C4-2B (cell line): ENCODE results near the gene PDE9A.
"Not testable (repeated sequence)": the region's sequence is repeated elsewhere in the genome, so short reads cannot be mapped to it uniquely, and the experiment has no call there.

Experiments used
- H3K27ac ChIP-seq: fragments of 450-650 bp; 2 replicates; pipeline ENCODE4 v1.5.1; 2017
- ZFX ChIP-seq: fragments of 450-650 bp; IDR thresholded peaks from 2 replicates; pipeline ENCODE4 v1.6.1; 2017
- TF ChIP-seq, protein P1 (sequence below): fragments of 450-650 bp; conservative IDR thresholded peaks from 2 replicates; pipeline ENCODE4 v1.5.1; 2017; ENCODE audit warnings: mild to moderate bottlenecking

Gene PDE9A

DNA sequence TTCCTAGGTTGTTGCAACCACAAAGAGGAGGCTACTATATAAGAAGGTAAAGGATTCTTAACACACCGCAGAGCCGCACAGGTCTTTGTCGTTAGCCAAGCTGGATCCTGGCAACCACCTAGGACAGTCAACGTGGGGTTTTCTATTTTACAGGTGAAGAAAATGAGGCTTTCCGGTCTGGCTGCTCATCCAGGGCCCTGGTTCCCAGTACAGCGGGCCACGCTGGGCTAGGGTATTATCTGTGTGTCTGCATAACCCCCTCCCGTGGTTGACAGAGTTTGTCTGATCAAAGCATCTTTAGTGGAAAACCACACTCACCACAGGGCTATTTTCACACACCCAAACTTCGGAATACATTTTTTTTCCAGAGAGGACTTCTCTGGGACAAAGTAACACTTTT lies 39.0 kb upstream of the PDE9A start:
- TF ChIP-seq ZFX, result no peak
- TF ChIP-seq, protein P1, sequence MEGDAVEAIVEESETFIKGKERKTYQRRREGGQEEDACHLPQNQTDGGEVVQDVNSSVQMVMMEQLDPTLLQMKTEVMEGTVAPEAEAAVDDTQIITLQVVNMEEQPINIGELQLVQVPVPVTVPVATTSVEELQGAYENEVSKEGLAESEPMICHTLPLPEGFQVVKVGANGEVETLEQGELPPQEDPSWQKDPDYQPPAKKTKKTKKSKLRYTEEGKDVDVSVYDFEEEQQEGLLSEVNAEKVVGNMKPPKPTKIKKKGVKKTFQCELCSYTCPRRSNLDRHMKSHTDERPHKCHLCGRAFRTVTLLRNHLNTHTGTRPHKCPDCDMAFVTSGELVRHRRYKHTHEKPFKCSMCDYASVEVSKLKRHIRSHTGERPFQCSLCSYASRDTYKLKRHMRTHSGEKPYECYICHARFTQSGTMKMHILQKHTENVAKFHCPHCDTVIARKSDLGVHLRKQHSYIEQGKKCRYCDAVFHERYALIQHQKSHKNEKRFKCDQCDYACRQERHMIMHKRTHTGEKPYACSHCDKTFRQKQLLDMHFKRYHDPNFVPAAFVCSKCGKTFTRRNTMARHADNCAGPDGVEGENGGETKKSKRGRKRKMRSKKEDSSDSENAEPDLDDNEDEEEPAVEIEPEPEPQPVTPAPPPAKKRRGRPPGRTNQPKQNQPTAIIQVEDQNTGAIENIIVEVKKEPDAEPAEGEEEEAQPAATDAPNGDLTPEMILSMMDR, result no peak
- peak overlapping the region; percentile 47 for H3K27ac ChIP-seq

GRCh38 chr21:42614811-42615351 lies 38.5 kb upstream of the PDE9A start:
- TF ChIP-seq, protein P1, result no peak
- TF ChIP-seq ZFX, result no peak
- H3K27ac ChIP-seq, result peak overlapping the region; percentile 47

DNA sequence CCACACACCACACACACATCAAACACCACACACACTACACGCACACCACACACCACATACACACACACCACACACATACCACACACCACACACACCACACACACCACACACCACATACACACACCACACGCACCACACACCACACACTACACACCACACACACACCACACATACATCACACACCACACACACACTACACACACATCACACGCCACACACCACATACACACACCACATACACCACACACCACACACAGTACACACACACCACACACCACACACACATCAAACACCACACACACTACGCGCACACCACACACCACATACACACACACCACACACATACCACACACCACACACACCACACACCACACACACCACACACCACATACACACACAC lies 38.0 kb upstream of the PDE9A start:
- not testable (repeated sequence) for H3K27ac ChIP-seq

DNA sequence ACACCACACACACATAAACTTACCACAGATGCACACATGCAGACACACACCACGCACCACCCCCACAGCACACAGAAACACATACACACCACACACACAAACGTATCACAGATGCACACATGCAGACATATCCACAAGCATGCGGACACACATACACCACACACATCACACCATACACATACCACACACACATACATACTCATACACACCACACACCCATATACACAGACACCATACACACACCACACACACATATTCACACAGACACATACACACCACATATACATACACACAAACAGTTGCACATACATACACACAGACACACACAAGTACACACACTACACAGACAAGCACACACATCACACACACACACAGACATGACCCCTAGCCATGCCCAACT lies 37.5 kb upstream of the PDE9A start:
- TF ChIP-seq ZFX, result no peak
- TF ChIP-seq, protein P1, result no peak
- no peak overlapping the region for H3K27ac ChIP-seq

GRCh38 chr21:42616446-42616845 lies 37.0 kb upstream of the PDE9A start:
- H3K27ac ChIP-seq, result no peak overlapping the region
- TF ChIP-seq, protein P1, result no peak
- no peak for TF ChIP-seq ZFX

- H3K27ac ChIP-seq, result no peak overlapping the region
- no peak for TF ChIP-seq ZFX
Observed at GRCh38 chr21:42616941-42617340, 36.5 kb upstream of the PDE9A start.

DNA sequence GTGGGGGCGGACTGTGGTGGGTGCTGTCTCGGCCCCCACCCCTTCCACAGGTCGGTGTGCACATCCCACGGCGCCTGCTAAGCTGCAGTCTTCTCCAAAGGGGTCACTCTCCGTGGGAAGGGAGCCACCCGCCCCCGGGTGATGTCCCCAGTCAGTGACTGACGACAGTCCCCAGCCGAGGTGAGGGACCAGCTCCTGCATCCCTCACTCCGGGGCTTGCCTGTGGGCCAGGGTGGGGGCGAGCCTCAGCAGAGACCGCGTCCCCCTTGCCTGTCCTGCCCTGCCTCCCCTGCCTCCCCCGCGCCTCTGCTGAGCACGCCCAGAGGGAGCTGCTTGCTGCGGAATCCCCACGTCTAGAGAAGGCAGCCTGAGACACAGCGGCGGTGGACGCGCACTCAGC lies 35.9 kb upstream of the PDE9A start:
- no peak for TF ChIP-seq ZFX
- no peak overlapping the region for H3K27ac ChIP-seq

DNA sequence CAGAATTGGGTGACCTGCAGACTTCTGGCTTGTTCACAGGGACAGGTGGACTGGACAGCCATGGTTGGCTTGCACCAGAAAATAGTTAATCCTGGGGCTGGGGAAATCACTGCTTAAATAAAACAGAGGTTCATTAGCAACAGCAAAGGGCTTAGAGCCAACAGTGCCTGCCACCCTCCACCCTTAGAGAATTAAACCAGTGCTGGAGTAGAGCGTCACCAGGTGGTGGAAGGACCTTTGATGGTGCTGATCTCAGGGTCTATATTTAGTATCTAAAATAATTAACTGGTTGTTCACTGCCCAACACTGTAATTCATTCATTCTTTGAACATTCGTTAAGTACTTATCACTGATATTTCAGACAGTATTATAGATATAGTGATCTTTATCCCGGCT lies 34.7 kb upstream of the PDE9A start:
- H3K27ac ChIP-seq, result no peak overlapping the region
- TF ChIP-seq ZFX, result no peak

- TF ChIP-seq, protein P1, result no peak
- H3K27ac ChIP-seq, result no peak overlapping the region
Observed at GRCh38 chr21:42619166-42619565, 34.3 kb upstream of the PDE9A start.

DNA sequence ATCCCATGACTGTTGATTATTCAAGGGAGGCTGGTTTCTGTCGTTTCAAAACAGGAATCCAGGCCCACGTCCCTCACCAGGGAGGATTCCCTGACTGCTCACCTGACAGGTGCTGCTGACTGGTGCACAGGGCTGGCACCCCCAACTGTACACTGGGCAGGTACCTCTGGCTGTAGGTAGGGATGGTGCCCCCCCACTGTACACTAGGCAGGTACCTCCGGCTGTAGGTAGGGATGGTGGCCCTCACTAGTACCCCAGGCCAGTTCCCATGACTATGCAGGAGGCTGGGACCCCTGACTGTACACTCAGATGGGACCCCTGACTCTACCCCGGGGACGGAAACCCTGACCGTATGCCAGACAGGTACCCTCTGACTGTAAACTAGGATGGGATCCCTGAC lies 33.6 kb upstream of the PDE9A start:
- H3K27ac ChIP-seq, result no peak overlapping the region
- TF ChIP-seq, protein P1, result no peak
- TF ChIP-seq ZFX, result no peak
